Fibroblast of skin of left quadriceps (primary cell): ENCODE data around the gene SLC12A7.

Source experiments
- DNase-seq, 2 experiments: peaks; one replicate each; pipeline ENCODE4 v3.0.0-alpha.2; 2013; ENCODE audit warnings: low read depth in 2 of 2

Gene SLC12A7

DNA sequence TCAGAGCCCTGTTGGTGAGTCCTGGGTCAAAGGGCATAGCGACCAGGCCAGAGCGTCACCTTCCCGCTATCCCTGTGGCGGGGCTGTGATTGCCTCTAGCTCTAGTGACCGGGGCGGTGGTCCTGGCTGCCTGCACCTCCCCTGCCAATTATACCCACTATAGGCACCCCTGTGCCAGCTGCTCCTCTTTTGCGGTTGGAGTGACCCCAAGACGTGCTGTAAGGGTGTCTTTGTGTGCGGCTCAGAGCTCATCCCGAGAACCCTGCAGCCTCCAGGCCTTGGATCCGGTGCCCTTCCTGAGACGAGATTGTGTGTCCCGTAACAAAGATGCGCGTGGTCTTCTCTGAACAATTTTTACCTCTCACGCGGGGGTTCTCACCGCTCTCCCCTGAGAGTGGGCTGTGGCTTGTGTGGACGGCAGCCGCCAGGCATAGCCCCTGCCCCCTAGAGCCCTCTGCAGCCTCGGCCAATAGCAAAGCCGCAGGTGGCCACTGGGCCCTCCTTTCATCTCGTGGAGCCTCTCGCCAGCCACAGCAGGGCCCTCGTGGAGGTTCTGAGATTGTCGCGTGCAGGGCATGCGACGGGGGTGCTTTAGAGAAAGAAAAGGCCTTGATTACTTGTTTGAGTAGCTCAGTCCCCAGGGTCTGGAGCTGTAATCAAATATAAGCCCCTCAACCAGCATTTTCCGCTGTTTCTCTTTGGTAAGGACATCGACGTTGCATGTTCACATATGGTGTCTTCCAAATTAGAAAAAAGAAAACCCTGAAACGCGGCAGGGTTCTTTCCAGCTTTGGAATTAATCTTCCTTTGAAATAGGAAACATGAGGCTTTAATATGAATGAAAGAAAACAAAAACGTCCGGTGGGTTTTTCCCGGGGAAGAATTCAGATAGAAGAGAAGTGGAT, 92.6 kb downstream of the SLC12A7 start:
- DNase-seq = no peak

DNA sequence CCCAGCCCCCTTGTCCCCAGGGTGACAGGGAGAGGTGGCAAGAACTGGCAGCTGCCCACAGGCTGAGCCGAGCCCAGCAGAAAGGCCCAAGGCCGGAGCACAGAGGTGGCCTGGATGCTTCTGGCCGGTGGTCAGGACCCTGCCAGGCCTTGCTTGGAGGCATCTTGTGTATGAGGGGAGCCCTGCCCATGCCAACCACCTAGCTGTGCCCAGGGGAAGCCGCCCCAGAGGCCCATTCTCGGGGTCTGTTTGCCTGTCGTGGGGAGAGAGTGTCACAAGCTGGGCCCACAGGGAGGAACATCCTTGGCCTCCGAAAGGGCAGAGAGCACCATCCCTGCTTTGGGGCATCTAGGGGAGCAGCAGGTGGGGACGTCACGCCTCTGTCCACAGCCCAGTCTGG, 93.3 kb downstream of the SLC12A7 start:
- no peak for DNase-seq

DNA sequence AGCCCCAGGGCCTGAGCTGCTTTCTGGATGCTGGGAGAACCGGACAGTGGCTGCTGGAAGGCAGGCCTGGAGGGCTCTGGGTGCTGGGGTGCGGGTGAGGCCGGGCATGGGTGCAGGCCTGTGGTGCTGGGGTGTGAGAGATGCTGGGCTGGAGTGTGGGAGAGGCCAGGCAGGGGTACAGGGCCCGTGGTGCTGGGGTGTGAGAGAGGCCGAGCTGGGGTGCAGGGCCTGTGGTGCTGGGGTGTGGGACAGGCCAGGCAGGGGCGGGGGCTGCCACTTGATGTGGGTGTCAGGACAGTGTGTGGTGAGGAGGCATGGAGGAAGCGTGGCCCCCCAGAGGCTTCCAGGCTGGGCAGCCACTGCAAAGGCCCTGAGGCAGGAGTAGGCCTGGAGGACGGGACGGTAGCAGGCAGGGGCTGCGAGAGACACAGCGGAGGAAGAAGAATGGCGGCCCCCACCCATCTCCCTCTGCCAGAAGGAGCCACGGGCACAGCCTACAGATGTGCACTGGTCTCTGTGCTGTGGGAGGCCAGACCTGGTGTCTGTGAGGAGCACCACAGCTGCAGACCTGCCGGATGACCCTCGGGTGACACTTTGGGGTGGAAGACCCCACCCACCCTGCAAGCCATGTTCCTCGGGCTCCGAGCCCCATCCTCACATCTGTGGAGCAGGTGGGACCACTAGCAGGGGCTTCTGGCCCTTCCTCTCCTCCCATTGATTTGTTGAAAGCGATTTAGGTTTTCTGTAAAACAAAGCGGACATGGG, 94.0 kb downstream of the SLC12A7 start:
- DNase-seq = no peak

DNA sequence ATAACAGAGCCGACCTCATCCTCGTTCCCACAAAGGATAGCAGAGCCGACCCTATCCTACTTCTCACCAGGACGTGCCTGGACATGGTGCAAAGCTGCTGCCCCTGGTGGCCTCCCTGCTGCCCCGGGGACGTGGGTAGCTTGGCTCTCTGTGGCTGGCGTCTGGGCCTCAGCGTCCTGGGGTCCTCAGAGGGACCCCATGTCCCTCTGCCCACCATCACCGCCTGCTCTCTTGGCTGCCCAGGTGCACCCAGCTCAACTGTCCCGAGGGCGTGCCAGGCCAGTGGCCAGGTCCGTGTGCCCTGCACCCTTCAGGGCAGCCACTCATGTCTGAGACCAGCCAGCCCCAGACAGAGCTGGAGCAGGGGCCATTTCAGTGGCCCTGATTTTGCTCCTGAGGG, 94.8 kb downstream of the SLC12A7 start:
- no peak for DNase-seq

DNA sequence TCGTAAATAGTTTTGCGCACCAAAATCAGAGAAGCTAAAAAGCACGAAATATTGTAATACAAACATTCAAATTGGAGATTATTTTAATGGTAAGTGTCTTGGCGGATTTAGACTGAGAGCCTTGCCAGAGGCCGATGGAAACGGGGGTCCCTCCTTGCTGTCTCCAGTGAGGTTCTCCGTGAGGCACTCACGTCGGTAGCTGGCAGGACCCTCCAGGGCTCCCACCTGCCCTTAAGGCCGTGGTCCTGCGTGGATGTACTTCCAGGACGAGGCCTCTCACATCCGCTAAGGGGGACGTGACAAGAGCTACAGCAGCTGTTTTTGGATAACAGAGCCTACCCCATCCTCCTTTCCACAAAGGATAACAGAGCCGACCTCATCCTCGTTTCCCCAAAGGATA, 95.4 kb downstream of the SLC12A7 start:
- no peak for DNase-seq

DNA sequence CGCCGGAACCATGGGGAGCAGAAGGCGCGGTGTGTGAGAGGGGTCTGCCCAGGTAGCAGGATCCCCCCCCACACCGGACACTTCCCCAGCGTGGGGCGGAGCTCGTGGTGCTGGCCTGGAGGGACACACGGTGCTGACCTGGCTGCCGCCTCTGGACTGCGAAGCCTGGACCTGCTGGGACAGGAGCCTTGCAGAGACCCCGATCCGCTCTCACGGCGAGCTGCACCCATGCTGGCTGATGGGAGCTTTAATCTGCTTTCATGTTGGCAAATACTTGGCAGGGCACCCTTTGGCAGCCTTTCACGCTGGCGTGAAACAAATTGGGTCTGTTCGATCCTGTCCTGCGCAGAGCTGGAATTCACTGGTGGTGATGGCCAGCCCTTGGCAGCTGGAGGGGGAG, 95.8 kb downstream of the SLC12A7 start:
- DNase-seq = no peak

DNA sequence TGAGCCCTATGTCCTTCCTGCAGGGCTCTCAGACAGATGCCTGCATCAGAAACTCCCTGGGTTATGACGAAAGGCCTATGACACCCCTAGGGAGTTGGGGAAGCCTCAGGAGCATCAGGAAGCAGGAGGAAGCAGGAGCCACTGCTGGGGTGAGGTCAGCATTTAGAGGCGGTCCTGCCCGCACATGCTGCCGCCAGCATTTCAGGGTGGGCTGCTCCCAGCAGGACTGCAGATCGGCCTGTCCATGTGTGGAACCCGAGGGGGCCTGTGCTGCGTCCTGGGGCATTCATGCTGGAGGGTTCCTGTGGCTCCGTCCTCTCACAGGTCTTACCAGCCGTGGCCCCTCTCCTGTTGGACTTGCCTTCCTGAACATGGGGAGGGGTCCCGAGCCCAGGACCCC, 96.4 kb downstream of the SLC12A7 start:
- DNase-seq = no peak

DNA sequence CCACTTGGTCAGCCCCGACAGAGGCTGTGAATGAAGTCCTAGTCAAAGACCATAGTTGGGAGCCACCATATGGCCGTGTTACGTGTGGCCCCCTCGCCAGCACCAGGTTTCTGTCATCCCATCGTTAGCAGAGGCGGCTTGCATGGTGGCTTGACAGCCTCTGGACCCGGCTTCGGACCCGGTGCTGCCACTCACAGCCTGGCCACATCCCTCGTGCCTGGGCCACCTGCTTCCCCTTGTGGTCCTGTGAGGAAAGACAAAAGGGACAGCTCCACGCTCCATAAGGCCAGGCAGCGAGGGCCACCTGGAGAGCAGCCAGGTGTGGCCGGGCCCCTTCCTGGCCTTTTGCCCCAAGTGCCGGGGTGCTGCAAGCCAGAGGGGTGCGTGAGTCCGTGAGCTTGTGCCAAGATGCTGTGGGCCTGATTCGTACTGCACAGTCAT, 97.1 kb downstream of the SLC12A7 start:
- DNase-seq = no peak

DNA sequence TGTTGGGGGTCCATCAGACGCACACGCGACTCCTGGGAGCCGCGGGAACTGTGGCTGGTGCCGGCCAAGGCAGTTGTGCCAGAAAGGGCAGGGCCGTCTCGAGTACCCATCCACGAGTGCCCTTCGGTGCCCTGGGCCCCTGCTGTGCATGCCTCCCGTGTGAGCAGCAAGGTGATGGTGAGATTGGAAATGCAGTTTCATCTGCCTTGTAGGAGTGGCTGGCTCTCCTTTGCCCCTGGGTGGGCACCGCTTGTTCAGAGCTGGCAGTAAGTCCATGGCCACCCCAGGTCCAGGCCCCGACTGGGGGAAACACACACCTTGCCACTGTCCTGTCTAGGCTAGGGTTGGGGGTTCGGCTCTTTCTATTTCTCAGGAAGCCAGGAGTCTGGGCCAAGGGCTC, 97.5 kb downstream of the SLC12A7 start:
- no peak for DNase-seq

DNA sequence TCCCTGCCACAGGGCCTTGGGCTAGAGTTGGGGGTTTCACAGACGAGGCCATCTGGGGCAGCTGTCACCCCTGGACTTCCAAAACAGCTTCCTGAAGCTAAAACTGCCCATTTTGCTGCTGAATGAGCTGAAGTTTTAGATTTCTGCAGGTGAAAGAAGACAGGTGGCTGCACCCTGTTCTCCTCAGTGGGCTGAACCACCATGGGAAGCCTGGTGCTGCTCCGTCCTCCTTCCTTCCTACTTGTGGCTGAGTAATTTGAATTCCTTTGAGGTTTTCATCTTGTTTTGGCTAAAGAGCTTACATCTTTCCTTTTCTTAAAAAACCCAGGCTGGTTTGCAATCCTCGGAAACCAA, 97.9 kb downstream of the SLC12A7 start:
- no peak for DNase-seq

DNA sequence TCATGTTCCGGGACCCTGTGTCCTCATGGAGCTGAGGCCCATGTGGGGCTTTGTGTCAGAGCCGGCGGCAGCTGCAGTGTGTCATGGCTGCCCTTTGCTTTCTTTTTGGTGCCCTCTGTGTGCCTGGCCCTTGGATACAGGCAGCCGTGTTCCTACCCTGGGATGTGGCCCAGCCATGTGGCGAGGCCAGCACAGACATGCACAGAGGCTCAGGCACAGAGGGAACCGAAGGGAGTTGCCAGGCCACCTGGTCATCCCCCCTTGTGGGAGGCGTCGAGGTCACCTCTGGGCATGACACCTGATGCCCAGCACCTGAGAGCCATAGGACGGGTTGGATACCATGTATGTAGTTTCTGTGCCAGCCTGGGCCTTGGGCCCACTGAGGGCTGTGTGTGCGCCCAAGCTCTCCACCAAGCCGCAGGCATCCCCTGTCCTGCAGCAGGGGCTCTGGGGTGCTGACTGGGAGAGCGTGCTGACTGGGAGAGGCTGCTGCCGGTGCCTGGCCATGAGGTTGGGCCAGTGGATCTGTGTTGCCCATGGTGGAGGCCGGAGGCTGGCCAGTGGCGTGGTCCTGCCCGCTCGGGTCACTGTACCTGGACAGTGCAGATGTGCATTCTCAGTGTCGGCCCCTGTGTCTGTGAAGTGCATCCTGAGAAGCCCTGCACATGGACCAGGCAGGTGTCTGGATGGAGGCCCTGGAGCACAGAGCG, 98.5 kb downstream of the SLC12A7 start:
- DNase-seq = no peak

DNA sequence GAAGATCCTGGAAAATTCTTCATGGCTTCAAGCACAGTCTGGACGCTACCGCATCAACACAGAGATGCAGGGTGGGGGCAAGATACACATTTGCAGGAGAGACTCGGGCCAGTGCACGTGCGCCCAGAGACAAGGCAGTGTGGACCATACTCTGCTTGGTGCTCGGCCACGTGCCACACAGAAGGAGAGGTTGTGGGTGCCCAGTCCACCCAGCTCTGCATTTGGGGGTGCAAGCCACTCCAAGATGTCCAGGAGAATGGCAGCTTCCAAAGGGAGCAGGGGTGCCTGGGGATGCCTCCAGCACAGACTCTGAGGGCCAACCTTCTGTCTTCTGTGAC, 99.0 kb downstream of the SLC12A7 start:
- DNase-seq = no peak

DNA sequence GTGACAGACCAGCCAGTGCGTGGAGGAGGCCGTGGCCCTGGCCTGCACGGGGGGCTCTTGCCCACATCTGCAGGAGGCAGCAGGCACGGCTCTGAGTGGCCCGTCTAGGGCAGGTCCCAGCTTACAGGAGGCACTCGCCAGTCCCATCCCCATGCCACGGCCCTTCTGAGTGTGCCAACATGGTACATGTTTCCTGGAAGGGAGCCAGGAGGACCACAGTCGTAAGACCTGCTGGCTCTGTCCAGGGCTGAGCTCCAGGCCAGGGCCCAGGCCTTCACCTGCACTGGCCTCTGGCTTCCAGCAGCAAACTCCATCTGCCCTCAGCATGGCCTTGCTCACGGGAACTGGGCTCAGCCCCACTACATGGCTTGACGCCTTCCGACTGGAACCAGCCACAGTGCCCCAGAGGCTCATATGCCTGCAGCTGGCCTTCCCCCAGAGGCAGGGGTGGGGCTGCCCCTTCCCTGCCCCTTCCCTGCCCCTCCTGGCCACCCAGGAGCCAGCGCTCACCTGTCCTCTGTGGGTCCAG, 99.5 kb downstream of the SLC12A7 start:
- DNase-seq = no peak

DNA sequence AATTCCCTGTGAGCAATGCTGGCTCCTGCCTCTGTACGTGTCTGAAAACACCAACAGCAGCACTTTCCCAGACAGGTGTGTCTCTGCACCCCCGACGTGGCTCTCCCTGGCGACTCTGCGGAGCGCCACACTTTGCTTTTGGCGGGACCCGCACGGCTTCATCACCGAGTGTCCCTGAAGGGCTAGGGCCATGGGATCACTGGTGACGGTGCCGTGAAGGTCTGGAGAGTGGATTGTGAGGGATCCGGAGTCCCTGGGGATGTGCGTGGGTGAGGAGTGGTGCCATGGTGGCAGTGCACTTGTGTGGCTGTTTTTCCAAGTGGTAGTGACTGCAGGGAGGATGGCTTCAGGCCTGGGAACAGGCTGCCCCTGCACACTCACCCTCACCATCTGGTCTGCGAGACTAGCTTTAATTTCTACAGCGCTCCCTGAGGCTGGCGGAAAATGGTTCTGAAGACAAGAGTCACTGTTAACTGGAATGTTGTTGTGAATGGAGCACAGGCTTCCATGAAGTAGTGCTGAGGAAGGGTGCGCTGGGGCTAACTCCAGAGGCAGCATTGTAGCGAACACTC, 100.0 kb downstream of the SLC12A7 start:
- DNase-seq = no peak

DNA sequence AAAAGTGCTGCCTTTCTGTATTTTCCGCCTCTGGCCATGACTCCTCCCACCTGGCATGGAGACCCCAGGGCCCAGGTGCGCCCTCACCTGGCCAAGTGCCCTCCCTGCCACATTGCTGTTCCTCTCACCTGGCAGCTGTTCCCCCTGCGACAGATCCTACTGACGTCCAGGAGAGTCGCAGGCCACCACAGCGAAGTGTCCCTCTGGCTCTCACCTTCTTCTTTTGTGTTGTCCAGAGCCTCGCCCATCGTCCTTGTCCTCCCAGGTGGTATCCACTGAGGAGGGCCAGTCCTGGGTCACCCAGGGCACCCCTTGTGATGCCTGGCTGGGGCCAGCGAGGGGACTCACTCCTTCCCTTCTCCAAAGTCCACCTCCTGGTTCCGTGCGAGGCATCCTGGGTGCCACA, 100.6 kb downstream of the SLC12A7 start:
- DNase-seq = no peak

DNA sequence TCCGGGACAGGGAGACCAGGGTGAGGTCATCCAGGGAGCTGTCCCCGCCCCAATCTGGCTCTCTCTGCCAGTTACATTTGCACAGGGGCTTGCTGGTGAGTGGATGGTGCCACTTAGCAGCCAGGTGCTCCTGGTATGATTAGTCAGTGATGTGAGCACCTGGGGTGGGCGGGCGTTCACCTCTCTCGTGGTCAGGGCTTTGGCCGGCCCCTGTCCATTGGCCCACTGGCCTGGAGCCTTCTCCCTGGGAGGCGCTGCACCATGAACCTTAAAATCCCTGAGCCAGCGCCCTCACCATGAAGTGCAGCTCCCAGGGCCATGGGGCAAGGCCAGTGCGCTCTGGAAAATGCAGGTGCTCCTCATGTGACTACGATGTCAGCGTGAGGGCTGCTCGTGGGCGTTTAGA, 101.2 kb downstream of the SLC12A7 start:
- no peak for DNase-seq

DNA sequence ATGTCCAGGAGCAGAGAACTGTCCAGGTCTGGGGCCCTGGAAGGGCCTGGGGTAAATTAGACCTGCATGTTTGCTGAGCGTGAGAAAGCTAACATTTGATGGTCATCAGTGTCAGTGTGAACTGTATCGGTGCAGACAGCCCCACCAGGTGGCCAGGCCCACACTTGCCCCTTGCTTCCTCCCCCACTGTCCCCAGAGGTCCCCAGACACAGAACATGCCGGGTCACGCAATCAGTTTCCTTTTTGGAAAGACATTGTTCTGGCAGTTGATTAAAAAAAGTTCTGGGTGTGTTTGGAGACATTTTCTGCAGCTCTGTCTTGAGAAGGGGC, 101.7 kb downstream of the SLC12A7 start:
- DNase-seq = no peak

DNA sequence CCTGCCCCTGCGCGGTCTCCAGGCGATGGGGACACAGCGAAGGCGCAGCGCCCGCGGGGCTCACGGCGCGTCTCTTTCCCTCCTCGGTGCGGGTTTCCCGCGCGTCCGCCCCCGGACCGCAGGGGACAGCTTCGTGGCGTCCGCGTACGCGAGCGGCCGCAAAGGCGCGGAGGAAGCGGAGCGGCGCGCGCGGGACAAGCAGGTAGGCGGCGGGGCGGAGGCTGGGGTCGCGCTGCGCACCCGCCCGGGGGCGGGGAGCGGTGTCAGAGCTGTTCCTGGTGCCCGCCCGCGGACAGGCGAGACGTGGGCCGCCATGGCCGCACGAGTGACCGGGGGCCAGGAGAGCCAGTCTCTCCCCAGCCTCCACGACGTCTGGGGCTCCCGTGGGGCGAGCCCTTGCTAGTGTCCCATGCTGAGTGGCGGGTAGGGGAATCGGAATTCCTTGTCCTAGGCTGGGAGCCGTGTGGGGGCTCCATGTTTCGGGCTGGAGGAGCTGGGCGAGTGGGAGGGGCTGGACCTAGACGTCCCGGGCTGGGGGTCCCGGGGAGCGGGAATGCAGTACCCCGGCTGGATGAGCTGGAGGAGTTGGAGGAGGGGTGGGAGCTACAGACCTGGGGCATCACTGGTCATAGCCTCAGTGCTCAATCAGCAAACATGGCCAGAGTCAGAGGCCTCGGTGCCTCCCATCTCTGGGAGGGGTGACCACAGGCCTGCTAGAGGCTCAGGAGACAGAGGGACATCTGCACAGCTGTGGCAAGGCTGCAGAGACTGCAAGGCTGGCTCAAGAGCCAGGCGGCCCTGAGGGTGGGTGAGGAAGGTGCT, 102.3 kb downstream of the SLC12A7 start:
- no peak for DNase-seq

DNA sequence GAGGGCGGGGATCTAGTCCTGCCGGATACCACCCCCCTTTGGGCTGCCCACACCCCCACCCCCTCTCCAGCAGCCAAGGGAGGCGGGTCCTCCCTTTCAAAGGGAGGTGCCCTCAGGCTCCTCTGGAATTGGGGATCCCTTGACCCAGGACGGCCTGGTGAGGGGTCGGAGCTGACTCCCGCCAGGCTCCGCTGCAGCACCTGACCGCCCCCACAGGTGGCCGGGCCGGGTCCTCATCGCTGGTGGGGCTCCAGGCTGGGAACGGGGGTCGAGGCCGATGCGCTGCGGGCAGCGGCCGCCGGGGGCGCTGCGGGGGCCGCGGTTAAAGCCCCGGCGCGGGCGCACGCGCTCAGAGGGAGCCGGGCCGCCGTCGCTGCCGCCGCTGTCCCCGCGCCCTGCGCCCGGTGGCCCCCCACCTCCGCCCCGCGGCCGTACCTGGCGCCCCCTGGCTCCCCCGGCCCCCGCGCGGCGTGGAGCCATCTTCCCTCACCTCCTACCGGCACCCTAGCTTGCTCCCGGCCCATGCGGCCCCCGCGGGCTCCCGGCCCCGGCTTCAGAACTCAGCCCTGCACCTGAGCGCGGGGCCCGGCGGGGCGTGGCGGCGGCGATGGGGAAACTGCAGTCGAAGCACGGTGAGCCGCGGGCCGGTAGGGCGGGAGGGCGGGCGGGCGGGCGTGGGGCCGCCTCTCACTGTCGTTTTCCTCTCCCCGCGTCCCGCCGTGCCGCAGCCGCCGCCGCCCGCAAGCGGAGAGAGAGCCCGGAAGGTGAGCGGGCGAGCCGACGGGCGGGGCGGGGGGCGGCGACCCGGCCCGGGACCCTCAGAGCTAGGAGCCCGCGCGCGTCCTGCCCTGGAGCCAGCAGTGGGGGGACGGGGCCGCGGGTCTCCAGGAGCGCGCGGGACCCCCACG, 103.2 kb downstream of the SLC12A7 start, which contains the start of gene NKD2:
NKD2 (plus strand) TSS at position 352 of the 908 bp plus-strand sequence; CDS start at position 608, 256 bp downstream.
- DNase-seq = no peak
